Activated CD8-positive, alpha-beta memory T cell treated with anti-CD3 and anti-CD28 coated beads for 1 hour (primary cell): ENCODE results near the gene GNB1.
A peak's percentile ranks its signal among the peaks of the same experiment; 100 is the strongest.
"Not testable (repeated sequence)": the region's sequence is repeated elsewhere in the genome, so short reads cannot be mapped to it uniquely, and the experiment has no call there.

Experiments
- DNase-seq, 2 donors: peaks; one replicate each; pipeline ENCODE4 v3.0.0-alpha.2; 2020; ENCODE audit warnings: low read depth in 1 of 2; ENCODE audit errors: extremely low read depth in 1 of 2

Gene GNB1

DNA sequence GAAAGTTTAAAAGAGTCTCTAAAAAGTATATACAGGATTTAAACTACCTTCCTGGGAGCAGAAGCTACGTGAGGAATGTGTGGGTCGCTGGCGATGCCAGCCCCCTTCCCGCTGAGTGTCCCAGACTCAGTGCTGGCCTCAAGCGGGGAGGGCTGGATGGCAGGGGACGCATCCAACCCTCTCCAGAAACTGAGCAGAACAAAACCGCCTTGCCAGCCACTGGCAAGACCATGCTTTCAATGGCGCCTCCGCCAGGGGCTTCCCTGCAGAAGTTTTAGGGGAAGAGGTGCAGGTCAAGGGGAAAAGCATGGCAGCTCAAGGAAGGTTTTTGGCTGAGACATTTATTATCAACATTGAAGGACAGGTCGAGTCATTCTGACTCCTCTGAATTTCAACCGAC lies 138.7 kb downstream of the GNB1 start:
- DNase-seq = no peak

DNA sequence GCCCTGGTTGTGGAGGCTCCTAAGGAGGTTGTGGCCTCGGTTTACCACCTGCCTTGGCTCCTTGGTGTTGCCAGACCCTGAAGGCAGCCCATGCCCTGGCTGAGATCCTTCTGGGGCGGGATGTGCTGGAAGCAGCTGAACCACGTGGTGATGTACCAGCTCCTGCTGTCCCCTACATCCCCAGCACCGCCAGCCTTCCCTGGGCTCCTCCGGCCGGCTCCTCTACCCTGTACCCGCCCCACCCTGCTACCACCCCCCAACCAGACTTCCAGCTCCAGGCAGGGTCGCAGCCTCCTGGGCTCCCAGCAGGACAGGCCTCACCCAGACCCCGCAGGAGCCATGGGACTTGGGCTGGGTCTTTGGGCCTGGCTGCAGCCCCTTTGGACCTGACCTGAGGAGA lies 140.9 kb downstream of the GNB1 start:
- not testable (repeated sequence) for DNase-seq

DNA sequence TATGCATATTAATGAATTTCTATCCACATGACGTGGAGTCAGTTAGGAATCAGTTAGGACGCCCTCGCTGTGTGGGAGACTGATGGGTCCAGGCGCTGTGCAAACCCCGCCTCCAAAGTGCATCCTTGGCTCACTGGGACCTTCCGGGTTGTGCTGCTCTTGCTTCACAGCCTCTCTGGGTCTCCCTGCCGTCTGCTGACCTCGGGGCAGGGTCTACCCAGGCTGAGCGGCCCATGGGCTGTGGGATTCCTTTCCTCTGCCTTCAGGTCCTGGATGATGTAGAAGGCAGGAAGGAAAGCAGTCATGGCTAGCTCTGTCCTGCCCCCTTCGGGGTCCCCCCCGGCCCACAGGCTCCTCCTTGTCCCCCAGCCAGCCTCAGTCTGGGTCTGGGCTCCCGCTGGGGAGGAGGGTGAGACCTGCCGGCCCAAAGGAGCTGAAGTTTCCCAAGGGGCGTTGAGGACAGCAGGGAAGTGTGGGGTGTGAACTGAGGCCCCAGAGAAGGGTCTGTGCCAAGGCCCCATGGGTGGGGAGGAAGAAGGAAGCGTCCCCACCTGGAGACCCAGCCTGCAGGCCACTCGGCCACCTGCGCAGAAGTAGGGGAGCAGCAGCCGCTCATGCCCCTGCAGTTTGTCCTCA lies 142.1 kb downstream of the GNB1 start:
- no peak for DNase-seq

DNA sequence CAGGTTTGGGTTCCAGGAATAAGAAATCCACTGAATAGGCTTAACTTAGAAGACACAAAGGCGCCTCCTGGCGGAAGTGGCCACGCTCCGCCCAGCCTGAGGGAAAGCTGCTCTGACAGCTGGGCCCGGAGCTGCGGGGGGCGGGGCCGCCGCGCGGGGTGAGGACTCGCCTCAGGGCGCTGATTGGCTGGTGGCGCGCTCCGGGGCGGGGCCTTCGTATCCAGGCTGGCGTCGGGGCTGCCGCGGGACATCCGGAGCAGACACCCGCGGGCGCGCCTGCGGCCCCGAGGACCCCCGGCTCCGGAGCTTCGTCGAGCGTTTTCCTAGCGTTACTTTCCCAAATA lies 144.3 kb downstream of the GNB1 start:
- DNase-seq = not testable (repeated sequence)

DNA sequence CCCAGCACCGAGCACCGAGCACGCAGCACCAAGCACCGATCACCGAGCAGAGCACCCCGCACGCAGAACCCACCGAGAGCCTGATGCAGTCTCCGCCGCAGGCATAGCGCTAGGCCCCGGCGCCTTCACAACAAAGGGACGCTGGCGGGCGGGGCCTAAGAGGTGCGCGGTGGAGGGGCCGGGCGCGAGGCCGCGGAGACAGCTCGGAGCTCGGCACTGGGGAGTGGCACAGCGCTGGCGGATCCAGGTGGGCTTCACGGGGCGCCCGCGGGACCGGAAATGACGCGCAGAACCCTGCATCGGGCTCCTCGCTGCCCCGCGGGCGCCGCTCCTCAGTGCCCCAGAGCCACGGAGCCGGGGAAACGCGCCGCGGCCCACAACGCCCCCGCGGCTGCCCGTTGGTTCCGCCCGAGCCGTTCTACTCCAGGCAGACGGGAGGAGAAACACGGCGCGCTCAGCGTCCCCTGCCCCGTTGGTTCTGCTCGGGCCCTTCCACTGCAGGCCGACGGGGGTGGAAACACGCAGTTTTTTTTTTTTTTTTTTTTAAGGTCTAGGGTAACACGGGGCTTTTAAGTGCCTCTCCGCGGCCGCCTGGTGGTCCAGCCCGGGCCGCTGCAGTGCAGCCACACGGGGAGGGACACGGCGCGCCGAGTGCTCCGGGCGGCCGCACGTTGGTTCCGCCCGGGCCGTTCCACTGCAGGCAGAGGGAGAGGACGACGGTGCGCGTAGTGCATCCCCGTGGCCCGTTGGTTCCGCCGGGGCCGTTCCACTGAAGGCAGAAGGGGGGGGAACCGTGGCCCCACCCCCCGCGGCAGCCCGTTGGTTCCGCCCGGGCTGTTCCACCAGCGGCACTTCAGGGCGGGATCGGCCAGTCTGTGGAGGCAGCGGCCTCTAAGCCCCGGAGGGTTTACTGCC lies 145.0 kb downstream of the GNB1 start:
- peak; percentile 32 to 85 for DNase-seq

DNA sequence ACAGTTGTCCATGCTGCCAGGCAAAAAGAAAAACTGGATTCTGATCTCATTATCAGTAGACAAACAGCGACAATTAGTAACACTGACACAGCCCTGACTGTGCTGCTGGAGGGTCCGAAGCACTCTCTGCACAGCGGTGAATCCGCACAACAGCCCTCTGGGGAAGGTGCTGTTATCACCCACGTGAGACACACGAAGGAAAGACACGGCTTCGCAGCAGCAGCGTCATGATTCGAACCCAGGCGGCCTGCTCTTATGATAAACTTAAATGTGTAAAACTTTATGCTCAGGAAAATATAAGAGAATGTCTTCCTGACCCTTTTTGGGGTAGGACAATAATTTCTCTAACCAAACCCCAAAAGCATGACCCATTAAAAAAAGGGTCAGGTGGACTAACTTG lies 148.4 kb downstream of the GNB1 start:
- not testable (repeated sequence) for DNase-seq

DNA sequence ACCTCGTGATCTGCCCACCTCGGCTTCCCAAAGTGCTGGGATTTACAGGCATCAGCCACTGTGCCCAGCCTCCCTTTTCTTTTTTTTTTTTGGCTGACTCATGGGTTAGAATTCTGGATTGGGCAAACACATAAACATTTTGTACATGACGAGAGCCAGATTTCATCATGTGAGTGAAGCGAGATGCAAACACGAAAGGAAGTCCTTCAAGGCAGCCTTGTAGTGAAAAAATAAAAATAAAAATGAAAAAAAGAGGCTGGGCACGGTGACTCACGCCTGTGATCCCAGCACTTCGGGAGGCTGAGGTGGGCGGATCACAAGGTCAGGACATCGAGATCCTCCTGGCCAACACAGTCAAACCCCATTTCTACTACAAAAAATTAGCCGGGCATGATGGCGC lies 149.9 kb downstream of the GNB1 start:
- DNase-seq = not testable (repeated sequence)

DNA sequence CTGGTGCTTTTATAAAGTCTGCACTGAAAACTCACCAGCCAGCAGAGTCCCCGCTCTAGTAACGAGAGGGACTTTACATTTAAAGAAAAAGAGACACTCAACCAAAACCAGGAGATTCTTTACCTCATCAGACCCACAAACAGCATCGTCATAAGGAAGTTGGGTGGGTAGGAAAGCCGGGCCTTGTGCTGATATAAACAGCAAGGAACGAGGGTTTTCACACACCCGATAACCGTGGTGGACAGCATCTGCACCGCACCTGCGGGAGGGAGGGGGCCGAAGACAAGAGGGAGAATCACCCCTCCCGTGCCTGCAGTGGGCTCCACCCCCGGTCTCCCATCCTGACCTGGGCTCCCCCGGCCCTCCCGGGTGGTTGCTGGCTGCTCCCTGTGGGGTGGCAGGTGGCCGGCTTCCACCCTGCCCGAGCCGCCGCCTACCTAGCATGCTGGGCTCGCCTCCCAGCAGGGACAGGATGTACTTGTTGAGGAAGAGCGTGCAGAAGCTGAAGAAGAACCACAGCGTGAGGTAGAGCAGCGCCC lies 152.0 kb downstream of the GNB1 start:
- not testable (repeated sequence) for DNase-seq

DNA sequence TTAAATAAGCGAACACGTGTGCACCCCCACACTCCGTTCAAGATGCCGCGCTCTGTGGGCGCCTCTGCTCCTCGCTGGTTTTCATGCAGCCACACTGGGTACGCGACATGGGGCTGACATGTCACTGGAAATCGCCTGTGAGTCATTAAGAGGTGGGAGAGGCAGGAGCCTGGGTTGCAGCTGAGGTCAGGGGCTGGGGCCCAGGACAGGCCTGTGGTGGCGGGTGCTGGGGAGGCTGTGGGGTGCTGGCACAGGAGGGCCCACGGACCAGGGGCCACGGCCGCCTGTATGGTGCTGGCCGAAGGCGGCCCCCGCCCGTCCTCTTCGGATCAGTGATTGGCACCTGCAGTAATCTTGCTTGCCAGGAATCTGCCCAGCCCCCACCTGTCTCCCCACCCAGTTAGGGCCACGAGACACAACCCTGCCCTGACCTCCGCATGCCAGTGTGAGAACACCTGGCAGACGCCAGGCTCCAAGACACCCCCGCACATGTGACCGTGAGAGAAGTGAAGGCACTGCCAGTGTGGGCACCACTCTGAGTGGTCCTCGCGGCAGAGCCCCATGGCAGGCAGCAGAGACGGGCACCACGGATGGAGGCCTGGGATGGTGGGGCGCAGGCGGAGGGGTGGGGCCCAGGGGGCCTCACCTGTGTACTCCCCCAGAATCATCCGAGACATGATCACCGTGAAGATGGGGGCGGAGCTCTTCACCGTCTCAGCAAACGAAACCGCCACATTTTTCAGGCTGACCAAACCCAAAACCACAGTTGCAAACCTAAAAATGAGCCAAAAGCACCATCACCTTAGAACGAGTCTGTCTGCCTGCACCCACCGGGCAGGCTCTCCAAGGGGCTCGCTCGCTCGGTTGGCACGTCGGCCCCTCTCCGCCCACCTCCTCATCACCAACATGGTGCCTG lies 153.0 kb downstream of the GNB1 start:
- not testable (repeated sequence) for DNase-seq
